ENCODE measurements around the gene CYP1B1. TPM values are rescaled to one million over a fixed set of nuclear protein-coding genes. Genes with fewer than 3 reads are reported as not detected.

The CYP1B1 gene
- total RNA-seq, 1 donor from 2014 or later: 0.39 TPM

- no peaks in the 10 kb centered on the region for H3K79me2 ChIP-seq (ENCODE audit: low read depth)
- Mint-ChIP-seq H3K4me3 (no peak overlapping the region), H3K27ac (no peak overlapping the region), H3K9me3 (no peaks in the 10 kb centered on the region), H3K4me1 (peaks cover under 1% of the 10 kb centered on the region), H3K36me3 (no peaks in the 10 kb centered on the region), H3K27me3 (ENCODE audit: insufficient read depth, low read depth) (peaks cover 10% of the 10 kb centered on the region)
- no peak overlapping the region for H3K4me2 ChIP-seq
- H3K4me3 ChIP-seq: no peak overlapping the region
- peaks cover 15% of the 10 kb centered on the region for H3K4me1 ChIP-seq
- H4K20me1 ChIP-seq (ENCODE audit: low read depth): peaks cover under 1% of the 10 kb centered on the region
- peaks cover 28% of the 10 kb centered on the region for H3K27me3 ChIP-seq
- peaks cover 13% of the 10 kb centered on the region for H3F3A ChIP-seq (ENCODE audit: low read depth)
- no peak overlapping the region for H3K27ac ChIP-seq
- no peak for DNase-seq (ENCODE audit: low spot score)
- TF ChIP-seq EZH2 (IDR thresholded peaks at IDR 0.05) (no peak), EZH2phosphoT487 (IDR thresholded peaks at IDR 0.05) (no peak)
- TF ChIP-seq, protein P1, sequence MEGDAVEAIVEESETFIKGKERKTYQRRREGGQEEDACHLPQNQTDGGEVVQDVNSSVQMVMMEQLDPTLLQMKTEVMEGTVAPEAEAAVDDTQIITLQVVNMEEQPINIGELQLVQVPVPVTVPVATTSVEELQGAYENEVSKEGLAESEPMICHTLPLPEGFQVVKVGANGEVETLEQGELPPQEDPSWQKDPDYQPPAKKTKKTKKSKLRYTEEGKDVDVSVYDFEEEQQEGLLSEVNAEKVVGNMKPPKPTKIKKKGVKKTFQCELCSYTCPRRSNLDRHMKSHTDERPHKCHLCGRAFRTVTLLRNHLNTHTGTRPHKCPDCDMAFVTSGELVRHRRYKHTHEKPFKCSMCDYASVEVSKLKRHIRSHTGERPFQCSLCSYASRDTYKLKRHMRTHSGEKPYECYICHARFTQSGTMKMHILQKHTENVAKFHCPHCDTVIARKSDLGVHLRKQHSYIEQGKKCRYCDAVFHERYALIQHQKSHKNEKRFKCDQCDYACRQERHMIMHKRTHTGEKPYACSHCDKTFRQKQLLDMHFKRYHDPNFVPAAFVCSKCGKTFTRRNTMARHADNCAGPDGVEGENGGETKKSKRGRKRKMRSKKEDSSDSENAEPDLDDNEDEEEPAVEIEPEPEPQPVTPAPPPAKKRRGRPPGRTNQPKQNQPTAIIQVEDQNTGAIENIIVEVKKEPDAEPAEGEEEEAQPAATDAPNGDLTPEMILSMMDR (IDR thresholded peaks at IDR 0.05): no peak
- H2AFZ ChIP-seq (replicated peaks): no peak overlapping the region
- H3K9me3 ChIP-seq (ENCODE audit: low read depth): no peaks in the 10 kb centered on the region
- H3K9ac ChIP-seq: no peak overlapping the region
- no peaks in the 10 kb centered on the region for H3K36me3 ChIP-seq
These were observed 7.7 kb downstream of the CYP1B1 start for GRCh38 chr2:38068234-38068633.

- Histone ChIP-seq H3K27me3 (peaks cover 12% of the 10 kb centered on the region), H3K79me2 (ENCODE audit: low read depth) (no peaks in the 10 kb centered on the region), H2AFZ (replicated peaks) (no peak overlapping the region), H3F3A (ENCODE audit: low read depth) (peaks cover 6% of the 10 kb centered on the region), H3K4me2 (no peak overlapping the region), H4K20me1 (ENCODE audit: low read depth) (no peaks in the 10 kb centered on the region), H3K4me3 (no peak overlapping the region), H3K27ac (no peak overlapping the region), H3K9ac (no peak overlapping the region), H3K36me3 (no peaks in the 10 kb centered on the region), H3K4me1 (peaks cover 14% of the 10 kb centered on the region), H3K9me3 (ENCODE audit: low read depth) (no peaks in the 10 kb centered on the region)
- Mint-ChIP-seq H3K4me1 (no peaks in the 10 kb centered on the region), H3K4me3 (no peak overlapping the region), H3K27me3 (ENCODE audit: insufficient read depth, low read depth) (no peaks in the 10 kb centered on the region), H3K9me3 (no peaks in the 10 kb centered on the region), H3K27ac (no peak overlapping the region), H3K36me3 (no peaks in the 10 kb centered on the region)
- no peak for DNase-seq (ENCODE audit: low spot score)
- TF ChIP-seq EZH2 (IDR thresholded peaks at IDR 0.05) (no peak), EZH2phosphoT487 (IDR thresholded peaks at IDR 0.05) (no peak)
- TF ChIP-seq, protein P1 (IDR thresholded peaks at IDR 0.05): no peak
These were observed 9.4 kb downstream of the CYP1B1 start for GRCh38 chr2:38066421-38067115.

DNA sequence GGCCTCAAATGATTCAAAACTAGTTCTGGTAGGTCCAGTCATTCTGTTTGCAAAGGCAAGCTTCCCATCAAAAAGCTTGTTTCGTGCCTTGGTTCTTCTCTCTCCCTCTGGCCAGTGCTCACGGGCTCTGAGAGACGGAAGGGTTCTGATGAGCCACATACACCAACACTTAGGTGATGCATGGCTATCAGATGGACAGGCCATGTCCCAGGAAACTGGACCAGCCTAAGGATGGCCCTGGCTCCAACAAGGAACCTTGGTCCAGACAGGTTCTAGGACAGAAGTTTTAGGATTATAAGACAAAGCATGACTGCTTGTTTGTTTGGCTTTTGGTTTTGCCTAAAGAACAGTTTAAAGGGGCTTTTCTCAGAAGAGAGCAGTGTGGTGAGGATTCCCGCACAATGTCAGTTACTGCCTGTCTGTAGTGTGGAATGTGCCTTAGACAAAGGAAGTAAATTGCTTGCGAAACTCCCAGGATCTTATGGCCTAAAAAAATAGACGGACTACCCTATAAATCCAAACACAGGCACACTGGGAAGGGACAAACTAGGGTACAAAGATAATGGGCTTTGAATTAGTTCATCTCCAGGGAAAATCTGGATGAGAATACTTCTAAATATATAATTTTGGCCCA, 10.3 kb downstream of the CYP1B1 start:
- Mint-ChIP-seq H3K36me3 (no peaks in the 10 kb centered on the region), H3K27me3 (ENCODE audit: insufficient read depth, low read depth) (peaks cover 2% of the 10 kb centered on the region), H3K4me1 (no peaks in the 10 kb centered on the region), H3K4me3 (no peak overlapping the region), H3K27ac (no peak overlapping the region), H3K9me3 (no peaks in the 10 kb centered on the region)
- peak overlapping the region; percentile 15 for H2AFZ ChIP-seq (replicated peaks)
- no peak overlapping the region for H3K9ac ChIP-seq
- H3K9me3 ChIP-seq (ENCODE audit: low read depth): no peaks in the 10 kb centered on the region
- H3K79me2 ChIP-seq (ENCODE audit: low read depth): no peaks in the 10 kb centered on the region
- H3K27me3 ChIP-seq: peaks cover 2% of the 10 kb centered on the region
- H3K27ac ChIP-seq: no peak overlapping the region
- peaks cover 6% of the 10 kb centered on the region for H3F3A ChIP-seq (ENCODE audit: low read depth)
- no peak for TF ChIP-seq EZH2 (IDR thresholded peaks at IDR 0.05)
- TF ChIP-seq, protein P1 (IDR thresholded peaks at IDR 0.05): no peak
- no peak for TF ChIP-seq EZH2phosphoT487 (IDR thresholded peaks at IDR 0.05)
- peak overlapping the region; percentile 21 for H3K4me2 ChIP-seq
- H3K4me1 ChIP-seq: peaks cover 14% of the 10 kb centered on the region
- peak; percentile 54 for DNase-seq (ENCODE audit: low spot score)
- H4K20me1 ChIP-seq (ENCODE audit: low read depth): no peaks in the 10 kb centered on the region
- H3K4me3 ChIP-seq: no peak overlapping the region
- no peaks in the 10 kb centered on the region for H3K36me3 ChIP-seq

Data from neural progenitor cell (in vitro differentiated cells).